ENCODE measurements around the gene FCRLA. TPM values are rescaled to one million over a fixed set of nuclear protein-coding genes. Genes with fewer than 3 reads are reported as not detected.
A peak's percentile ranks its signal among the peaks of the same experiment; 100 is the strongest.
"Not testable (repeated sequence)": the region's sequence is repeated elsewhere in the genome, so short reads cannot be mapped to it uniquely, and the experiment has no call there.

Gene FCRLA
- total RNA-seq, 1 donor from 2014 or later, result not detected

DNA sequence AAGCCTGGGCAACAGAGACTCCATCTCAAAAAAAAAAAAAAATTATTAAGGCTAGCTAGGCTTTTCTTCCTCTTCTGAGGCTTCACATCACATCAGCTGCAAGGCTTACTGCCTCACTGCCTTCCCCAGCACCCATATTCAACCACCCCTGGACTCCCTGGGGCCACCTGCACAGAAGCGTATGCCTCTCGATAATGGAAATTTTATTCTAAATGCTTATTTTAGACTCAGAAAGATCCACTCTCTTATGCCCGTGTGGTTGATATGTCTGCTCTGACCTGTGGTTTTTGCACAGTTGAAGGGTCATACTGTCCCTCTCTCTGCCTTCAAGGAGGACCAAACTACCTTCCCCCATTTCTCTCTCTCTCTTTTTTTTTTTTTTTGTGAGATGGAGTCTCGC is 1.5 kb upstream of the FCRLA start:
- DNase-seq (ENCODE audit: low spot score), result no peak

GRCh38 chr1:161706113-161706481 is 932 bp upstream of the FCRLA start:
- no peak for DNase-seq (ENCODE audit: low spot score)

DNA sequence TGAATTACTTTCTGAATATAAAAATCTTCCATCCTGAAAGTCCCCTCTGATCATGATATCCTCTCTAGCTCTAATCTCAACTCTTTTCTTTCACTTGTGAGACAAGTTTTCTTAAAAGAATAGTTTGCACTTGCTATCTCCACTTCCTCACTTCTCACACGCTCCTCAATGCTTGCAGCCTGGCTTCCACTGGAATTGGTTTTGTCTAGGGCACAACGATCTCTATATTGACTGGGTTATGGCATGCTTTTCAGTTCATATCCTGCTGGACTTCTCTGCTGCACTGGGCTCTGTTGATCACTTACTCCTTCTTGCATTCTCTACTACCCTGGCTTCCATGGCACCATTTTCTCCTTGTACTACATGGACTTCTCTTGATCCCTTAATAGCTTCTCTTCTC is 474 bp downstream of the FCRLA start:
- DNase-seq (ENCODE audit: low spot score), result no peak

- DNase-seq (ENCODE audit: low spot score), result no peak
Observed at GRCh38 chr1:161709373-161709772, 2.3 kb downstream of the FCRLA start.

DNA sequence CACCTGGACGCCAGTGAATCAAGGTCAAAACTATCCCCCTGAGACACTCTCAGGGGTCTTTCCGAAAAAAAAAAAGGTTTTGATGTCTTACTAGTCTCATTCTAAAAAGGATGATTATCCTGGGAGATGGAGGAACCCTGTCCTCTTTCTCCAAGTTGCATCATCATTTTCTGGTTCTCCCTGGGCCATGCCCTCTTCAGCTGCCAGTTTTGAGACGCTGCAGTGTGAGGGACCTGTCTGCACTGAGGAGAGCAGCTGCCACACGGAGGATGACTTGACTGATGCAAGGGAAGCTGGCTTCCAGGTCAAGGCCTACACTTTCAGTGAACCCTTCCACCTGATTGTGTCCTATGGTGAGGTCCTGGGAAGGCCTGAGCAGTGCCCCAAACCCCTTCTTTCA is 3.5 kb downstream of the FCRLA start:
- no peak for DNase-seq (ENCODE audit: low spot score)

DNA sequence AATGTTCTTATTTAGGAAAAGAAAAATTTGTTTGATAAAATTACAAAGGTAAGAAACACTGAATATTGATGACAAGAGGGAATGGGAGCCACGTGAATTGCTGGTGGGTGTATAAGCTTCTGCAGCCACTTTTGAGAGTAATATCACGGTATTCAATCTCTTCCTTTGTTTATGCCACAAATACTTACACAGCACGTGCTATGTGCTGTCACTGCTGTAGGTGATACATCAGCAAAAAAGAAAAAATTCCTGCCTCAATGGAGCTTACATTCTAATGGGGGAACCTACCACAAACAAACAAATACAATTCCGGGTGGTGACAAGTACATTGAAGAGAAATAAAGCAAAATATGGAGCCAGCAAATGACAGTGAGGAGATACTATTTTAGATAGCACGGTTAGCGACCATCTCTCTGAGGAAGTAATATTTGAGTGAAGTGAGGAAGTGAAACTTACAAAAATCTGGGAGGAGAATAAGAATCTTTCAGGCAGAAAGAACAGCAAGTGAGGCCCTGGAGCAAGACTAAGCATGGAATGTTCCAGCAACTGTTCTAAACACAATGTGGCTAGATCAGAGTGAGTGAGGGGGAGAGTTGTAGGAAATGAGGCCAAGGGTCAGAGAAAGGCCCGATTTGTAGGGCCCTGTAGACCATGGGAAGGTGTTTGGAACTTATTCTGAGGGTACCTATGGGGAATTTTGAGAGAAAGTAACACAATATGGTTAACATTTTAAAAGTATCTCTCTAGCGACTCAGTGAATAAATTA is 11.7 kb downstream of the FCRLA start:
- no peak for DNase-seq (ENCODE audit: low spot score)

- no peak for DNase-seq (ENCODE audit: low spot score)
Observed at GRCh38 chr1:161719325-161719611, 12.2 kb downstream of the FCRLA start.

DNA sequence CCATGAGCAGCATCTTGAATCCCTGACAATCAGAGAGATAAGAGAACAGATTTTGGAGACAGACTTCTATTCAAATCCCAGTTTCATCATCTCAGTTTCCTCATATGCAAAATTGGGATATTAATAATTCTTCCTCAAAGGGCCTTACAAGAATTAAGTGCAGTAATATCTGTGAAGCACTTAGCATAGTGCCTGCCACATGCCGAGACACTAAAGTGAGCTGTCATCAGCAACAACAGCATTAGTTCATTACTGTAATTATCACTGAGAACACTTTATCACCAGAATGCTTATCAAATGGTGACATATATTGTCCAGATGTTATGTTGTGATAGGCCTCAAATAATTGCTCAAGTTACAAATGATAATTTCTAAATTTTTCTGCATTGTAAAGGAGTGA is 13.4 kb downstream of the FCRLA start:
- DNase-seq (ENCODE audit: low spot score), result no peak

DNA sequence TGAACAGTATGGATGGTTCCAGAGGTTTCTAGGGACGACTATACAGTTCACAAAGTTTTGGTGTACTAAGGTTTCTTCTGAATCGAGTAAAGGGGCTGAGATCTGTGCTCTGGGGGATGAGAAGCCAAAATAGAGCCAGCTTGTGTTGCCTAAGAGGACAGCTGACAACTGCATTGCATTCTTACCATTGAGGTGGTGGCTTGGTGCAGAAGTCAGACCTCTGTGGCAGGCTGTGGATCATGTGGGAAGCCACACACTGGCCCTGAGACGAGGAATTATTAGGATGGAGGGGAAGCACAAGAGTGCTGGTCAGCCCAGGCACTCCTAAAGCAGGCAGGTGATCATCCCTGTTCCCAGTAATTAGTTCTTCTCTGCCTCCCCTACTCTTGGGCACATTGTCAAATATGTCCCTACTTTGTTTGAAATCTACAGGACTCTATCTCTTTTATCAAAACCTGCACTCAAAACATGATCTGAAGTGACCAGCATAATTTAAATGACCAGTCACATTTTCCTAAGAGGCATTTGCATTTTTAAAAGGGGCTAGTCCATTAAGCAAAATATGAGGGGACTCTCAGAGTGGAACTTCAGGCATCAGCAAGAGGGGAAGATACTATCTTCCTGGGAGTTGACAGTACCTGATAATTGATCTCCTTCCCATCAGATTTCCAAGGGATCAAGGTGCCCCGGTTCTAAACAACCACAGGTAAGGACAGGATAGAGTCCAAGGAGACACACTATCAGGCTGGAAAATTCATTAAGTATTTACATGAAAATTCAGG is 14.1 kb downstream of the FCRLA start, which contains the start of gene FCRLB:
Gene FCRLB (plus strand): TSS at position 589 of the 782 bp plus-strand sequence. CDS start 1,129 bp downstream, outside the sequence.
- no peak for DNase-seq (ENCODE audit: low spot score)

DNA sequence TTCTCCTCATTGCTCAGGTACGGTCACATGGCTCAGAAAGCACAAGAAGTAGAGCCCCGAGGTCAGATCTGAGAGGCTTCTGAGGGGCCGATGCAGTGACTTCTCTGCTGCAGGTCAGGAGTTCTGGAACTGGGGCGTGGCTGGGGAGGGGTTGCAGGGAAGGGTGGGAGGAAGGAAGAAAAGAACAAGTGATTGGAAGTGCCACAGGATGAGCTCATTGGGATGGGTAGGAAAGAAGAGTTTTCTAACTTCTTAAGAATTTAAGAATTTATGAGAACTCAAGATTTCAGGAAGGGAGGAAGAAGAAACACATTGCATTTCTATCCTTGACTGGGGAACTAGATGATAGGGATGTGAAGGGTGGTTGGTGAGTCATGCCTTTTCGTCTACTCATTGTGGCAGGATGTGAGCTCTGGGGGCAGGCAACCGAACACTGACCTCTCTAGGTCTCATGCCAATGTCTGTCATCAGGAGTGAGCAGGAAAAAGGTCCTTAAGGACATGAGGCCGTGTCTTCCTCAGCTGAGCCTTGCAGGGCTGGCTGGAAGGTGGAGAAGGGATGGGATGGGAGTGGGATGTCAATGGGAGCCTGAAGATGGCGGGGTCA is 14.8 kb downstream of the FCRLA start:
- no peak for DNase-seq (ENCODE audit: low spot score)

GRCh38 chr1:161722406-161722805 is 15.4 kb downstream of the FCRLA start:
- no peak for DNase-seq (ENCODE audit: low spot score)

DNA sequence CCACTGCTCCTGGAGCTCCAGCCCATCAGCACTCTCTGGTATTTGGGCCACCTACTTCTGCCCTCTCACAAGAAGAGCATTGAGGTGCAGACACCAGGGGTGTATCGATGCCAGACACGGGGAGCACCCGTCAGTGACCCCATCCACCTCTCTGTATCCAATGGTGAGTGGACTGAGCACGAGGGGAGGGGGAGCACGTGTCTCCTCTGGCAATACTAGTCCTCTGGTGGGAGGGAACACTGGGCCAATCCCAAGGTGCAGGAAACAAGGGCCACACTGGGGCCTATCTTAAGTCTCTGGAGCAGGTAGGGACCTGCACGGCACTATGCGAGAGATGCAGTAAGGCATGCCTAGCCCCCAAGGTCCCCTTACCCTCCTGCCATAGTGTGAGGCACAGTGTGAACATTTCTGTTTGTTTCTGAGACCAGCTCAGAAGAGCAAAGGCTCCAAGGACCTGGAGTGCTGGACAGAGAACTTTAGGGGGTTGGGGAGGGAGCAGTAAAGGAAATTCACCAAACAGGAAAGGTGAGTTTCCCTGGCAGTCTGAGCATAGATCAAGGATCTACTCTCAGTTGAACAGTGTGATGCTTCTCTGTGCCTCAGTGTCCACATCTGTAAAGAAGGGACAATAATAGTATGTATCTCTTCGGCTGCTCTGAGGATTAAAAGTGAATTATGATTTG is 16.6 kb downstream of the FCRLA start:
- no peak for DNase-seq (ENCODE audit: low spot score)

DNA sequence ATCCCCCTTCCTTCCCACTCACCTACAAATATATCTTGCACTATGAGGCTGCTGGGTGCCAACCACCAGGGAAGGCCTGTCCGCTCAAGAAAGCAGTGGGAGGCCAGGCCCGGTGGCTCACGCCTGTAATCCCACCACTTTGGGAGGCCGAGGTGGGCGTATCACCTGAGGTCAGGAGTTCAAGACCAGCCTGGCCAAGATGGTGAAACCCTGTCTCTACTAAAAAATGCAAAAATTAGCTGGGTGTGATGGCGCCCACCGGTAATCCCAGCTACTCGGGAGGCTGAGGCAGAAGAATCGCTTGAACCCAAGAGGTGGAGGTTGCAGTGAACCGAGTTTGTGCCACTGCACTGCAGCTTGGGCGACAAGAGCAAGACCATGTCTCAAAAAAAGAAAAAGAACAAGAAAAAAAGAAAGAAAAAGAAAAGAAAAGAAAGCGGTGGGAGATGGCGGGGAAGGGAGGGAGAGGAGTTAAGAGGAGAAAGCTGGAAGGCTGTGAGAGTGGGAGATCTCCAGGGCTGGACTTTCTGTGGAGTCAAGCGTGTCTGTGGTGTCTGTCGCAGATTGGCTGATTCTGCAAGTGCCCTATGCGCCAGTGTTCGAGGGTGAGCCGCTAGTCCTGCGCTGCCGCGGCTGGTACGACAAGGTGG is 18.4 kb downstream of the FCRLA start:
- not testable (repeated sequence) for DNase-seq (ENCODE audit: low spot score)

- no peak for DNase-seq (ENCODE audit: low spot score)
Observed at GRCh38 chr1:161725908-161726472, 19.0 kb downstream of the FCRLA start.

DNA sequence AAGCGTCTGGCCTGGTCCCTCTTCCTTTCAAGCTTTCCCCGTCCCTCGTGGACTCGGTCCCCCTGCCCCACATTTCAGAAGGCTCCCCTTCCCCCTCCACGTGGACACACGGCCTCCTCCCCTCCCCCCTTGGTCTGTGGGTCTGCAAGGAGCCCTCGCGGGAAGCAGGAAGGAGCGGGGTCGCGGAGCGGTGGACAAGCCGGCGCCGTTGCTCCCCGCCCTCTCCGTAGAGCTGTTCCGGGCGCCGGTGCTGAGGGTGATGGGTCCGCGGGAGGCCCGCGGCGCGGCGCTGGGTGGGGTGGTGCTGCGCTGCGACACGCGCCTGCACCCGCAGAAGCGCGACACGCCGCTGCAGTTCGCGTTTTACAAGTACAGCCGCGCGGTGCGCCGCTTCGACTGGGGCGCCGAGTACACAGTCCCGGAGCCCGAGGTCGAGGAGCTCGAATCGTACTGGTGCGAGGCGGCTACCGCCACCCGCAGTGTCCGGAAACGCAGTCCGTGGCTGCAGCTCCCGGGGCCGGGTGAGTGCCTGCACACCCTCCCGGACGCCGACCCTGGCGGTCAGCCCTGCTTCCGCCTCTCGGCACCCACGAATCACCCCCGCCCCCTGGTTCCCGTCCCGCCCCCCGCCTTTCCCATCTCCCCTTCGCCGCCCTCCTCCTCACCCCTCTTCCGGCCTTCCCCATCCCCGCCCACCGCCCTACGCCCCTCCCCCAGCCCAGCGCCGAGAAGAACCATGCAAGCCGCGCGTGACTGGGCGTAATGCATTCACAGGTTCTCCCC is 19.6 kb downstream of the FCRLA start:
- DNase-seq (ENCODE audit: low spot score), result peak; percentile 92

- DNase-seq (ENCODE audit: low spot score), result no peak
Observed at GRCh38 chr1:161727256-161727924, 20.4 kb downstream of the FCRLA start.

- no peak for DNase-seq (ENCODE audit: low spot score)
Observed at GRCh38 chr1:161728376-161729226, 21.6 kb downstream of the FCRLA start.

GRCh38 chr1:161730050-161730564 is 23.1 kb downstream of the FCRLA start:
- no peak for DNase-seq (ENCODE audit: low spot score)
